Coronary artery (tissue), 2 donors: Measurements from ENCODE around the gene HDAC3.

Experiments
- DNase-seq: peaks from one replicate; pipeline ENCODE4 v3.0.0-alpha.2; 2017; ENCODE audit warnings: low spot score
- H3K27ac ChIP-seq, 2 donors: fragments of 200-600 bp; sonication (generic); one replicate each; pipeline ENCODE4 v1.5.1; 2016 to 2019
- H3K4me3 ChIP-seq: fragments of 200-600 bp; sonication (generic); 2 replicates; pipeline ENCODE4 v1.5.1; 2016; ENCODE audit warnings: mild to moderate bottlenecking, moderate library complexity
- TF ChIP-seq, protein P1 (sequence below): fragments of 200-600 bp; sonication (generic); IDR thresholded peaks from one replicate; pipeline ENCODE4 v1.5.1; 2019; ENCODE audit warnings: antibody characterized with exemption

Gene HDAC3

DNA sequence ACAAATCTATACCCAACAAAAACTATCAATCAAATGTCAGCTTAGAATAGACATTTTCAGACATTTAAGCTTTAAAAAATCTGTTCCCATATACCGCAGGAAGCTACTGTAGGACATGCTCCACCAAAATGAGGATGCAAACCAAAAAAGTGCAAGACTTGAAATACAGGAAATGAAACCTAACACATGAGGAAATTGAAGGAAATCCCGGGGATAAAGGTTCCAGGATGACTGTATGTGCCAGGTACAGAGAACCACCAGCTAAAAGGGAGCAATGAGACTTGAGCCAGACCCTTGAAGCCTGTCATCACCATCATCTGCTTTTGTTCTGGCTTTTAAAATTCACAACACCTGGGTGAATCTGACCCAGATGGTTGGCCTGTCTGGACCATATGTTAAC is 39.3 kb downstream of the HDAC3 start:
- H3K27ac ChIP-seq, result peak overlapping the region in 1 of 2 donors; percentile 1
- TF ChIP-seq, protein P1, sequence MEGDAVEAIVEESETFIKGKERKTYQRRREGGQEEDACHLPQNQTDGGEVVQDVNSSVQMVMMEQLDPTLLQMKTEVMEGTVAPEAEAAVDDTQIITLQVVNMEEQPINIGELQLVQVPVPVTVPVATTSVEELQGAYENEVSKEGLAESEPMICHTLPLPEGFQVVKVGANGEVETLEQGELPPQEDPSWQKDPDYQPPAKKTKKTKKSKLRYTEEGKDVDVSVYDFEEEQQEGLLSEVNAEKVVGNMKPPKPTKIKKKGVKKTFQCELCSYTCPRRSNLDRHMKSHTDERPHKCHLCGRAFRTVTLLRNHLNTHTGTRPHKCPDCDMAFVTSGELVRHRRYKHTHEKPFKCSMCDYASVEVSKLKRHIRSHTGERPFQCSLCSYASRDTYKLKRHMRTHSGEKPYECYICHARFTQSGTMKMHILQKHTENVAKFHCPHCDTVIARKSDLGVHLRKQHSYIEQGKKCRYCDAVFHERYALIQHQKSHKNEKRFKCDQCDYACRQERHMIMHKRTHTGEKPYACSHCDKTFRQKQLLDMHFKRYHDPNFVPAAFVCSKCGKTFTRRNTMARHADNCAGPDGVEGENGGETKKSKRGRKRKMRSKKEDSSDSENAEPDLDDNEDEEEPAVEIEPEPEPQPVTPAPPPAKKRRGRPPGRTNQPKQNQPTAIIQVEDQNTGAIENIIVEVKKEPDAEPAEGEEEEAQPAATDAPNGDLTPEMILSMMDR, result no peak

DNA sequence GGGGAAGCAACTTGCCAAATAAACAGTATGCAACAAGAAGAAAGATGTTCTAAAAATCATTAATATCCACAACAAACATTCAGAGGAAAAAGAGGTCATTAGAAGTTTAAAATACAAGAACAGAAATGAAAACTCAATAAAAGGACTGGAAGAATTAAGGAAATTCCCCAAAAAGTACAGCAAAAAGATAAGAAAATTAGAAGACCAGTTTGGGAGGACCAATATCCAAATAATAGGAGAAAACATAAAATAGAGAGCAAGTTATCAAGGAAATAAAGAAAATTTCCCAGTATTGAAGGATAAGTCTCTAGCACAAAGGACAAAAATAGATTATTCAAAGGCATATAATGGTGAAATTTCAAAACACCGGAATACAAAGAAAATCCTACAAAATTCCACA is 39.8 kb downstream of the HDAC3 start:
- no peak overlapping the region for H3K4me3 ChIP-seq
- TF ChIP-seq, protein P1, result no peak
- DNase-seq, result no peak
- no peak overlapping the region for H3K27ac ChIP-seq

More for the DNA sequence above, 39.3 kb downstream of the HDAC3 start:
- H3K4me3 ChIP-seq, result no peak overlapping the region
- no peak for DNase-seq

DNA sequence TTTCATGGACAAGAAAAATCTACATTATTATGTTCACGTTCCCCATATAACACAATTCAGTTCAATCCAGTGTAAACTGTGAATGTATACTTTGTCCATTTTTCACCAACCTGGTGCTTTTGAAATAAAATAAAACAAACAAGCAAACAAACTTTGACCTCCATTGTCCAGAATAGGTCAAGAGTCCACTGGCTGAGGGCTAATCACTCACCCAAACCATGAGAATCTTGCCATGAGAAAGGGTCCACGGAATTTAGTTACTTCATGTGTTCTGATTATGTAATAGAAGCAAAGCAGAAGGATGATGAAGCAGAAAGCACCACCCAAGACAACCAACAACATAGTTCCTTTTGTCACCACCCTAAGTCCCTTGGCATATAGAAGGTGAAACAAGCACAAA is 46.5 kb downstream of the HDAC3 start:
- TF ChIP-seq, protein P1, result no peak
- DNase-seq, result no peak
- Histone ChIP-seq H3K27ac (no peak overlapping the region), H3K4me3 (no peak overlapping the region)

DNA sequence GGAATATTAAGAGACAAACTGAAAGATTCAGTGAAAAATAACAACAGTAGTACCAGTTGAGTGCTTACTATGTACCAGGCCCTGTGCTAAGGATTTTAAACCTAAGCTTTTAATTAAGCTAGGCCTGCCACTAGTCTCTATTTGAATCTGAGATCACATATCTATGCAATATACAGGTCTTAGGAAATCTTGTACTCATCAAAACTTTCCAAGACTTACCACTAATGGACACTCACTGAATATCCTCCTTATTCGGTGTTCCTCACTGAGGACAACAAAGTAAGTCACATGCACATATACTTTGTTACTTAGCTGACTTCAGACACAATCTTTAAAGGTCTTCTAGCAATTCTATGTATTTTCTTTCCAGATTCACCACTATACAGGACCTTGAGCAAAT is 50.4 kb downstream of the HDAC3 start:
- H3K27ac ChIP-seq, result no peak overlapping the region
- TF ChIP-seq, protein P1, result no peak
- no peak for DNase-seq
- H3K4me3 ChIP-seq, result no peak overlapping the region

DNA sequence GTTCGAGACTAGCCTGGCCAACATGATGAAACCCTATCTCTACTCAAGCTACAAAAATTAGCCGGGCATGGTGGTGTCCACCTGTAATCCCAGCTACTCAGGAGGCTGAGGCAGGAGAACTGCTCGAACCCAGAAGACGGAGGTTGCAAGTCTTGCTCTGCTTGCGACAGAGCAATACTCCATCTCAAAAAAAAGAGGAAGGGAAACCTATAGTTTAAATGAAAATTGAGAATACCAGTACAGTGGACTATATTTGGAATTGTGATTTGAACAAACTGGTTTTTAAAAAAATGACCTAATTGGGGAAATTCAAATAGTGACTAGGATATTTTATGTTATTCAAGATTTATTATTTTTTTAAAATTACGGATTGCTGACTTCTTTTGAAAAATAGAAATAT is 51.1 kb downstream of the HDAC3 start:
- Histone ChIP-seq H3K4me3 (no peak overlapping the region), H3K27ac (no peak overlapping the region)
- TF ChIP-seq, protein P1, result no peak
- no peak for DNase-seq

DNA sequence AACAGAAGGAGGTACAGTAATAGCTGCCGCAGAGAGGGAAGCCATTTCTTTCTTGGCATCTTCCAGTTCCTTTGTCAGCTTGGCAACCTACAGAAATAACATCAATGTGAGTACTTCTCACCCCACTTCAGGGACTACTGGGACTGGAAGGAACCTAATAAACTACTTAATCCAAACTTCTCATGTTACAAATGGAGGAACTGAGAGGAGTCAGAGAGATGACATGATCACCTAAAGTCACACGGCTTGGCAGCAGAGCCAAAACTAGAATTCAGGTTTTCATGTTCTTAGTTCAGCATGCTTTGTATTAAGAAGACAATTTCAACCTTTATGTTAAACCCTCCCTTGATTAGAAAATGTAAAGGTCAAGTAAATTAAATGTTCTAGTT is 62.5 kb downstream of the HDAC3 start:
- no peak overlapping the region for H3K4me3 ChIP-seq
- TF ChIP-seq, protein P1, result no peak
- DNase-seq, result no peak
- H3K27ac ChIP-seq, result no peak overlapping the region

DNA sequence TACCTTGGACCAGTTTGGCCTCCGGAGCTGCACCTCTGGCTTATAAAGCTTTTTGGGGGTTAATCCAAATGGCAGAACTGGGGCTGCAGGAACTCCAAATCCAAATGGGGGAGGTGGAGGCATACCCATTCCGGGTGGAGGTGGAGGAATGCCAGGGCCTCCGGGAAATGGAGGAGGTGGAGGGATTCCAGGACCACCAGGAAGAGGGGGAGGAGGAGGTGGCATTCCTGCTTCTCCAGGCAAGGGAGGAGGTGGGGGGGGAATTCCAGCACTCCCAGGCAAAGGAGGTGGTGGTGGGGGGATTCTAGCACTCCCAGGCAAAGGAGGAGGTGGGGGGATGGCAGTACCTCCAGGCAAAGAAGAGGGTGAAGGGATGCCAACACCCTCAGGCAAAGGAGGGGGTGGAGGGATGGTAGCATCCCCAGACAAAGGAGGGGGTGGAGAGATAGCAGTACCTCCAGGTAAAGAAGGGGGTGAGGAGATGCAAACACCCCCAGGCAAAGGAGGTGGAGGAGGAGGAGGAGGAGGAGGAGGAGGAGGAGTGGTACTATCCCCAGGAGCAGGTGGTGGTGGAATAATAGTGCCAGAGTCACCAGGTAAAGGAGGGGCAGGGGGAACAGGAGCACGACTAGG is 63.0 kb downstream of the HDAC3 start:
- TF ChIP-seq, protein P1, result no peak
- no peak for DNase-seq
- no peak overlapping the region for H3K4me3 ChIP-seq
- H3K27ac ChIP-seq, result no peak overlapping the region
